Upper lobe of left lung (tissue), 6 donors: ENCODE data around the gene MAP3K6. TPM values are rescaled to one million over a fixed set of nuclear protein-coding genes. Genes with fewer than 3 reads are reported as not detected.

ENCODE experiments used
- ATAC-seq, 2 donors: fragments of 200-7000 bp; cut with Tn5 transposase; one replicate each; pipeline ENCODE4 v1.9.1; 2022; ENCODE audit warnings: mild to moderate bottlenecking in 2 of 2, moderate library complexity in 2 of 2; ENCODE audit not compliant: low FRiP score in 2 of 2
- DNase-seq, 2 donors: peaks; one replicate each; pipeline ENCODE4 v3.0.0-alpha.2; 2019 to 2020
- H3K27ac ChIP-seq, 4 donors: fragments of 200-600 bp; sonication (generic); one replicate each; pipeline ENCODE4 v1.5.1; 2016 to 2019
- H3K27me3 ChIP-seq, 4 donors: fragments of 200-600 bp; sonication (generic); one replicate each; pipeline ENCODE4 v1.5.1; 2017 to 2019
- H3K36me3 ChIP-seq, 4 donors: fragments of 200-600 bp; sonication (generic); one replicate each; pipeline ENCODE4 v1.5.1; 2016 to 2019
- H3K4me1 ChIP-seq, 4 donors: fragments of 200-600 bp; sonication (generic); one replicate each; pipeline ENCODE4 v1.5.1; 2018 to 2019
- H3K4me3 ChIP-seq, 4 donors: fragments of 200-600 bp; sonication (generic); one replicate each; pipeline ENCODE4 v1.5.1; 2017 to 2019; ENCODE audit warnings: mild to moderate bottlenecking in 2 of 4, moderate library complexity in 1 of 4
- H3K9me3 ChIP-seq, 4 donors: fragments of 200-600 bp; sonication (generic); one replicate each; pipeline ENCODE4 v1.5.1; 2018 to 2019
- CTCF ChIP-seq, 6 experiments: fragments of 450-650 bp in 4 of 6; fragments of 200-600 bp in 2 of 6; sonication (generic) in 2 of 6; IDR thresholded peaks; one replicate each; pipeline ENCODE4 v1.5.1; 2016 to 2019; ENCODE audit warnings: antibody characterized with exemption in 6 of 6
- EP300 ChIP-seq, 4 donors: sonication (generic); formaldehyde crosslinking; IDR thresholded peaks; one replicate each; pipeline ENCODE4 v1.5.1; 2017; ENCODE audit warnings: antibody characterized with exemption in 4 of 4, control low read depth in 2 of 4
- POLR2A ChIP-seq, 4 donors: fragments of 450-650 bp; IDR thresholded peaks; one replicate each; pipeline ENCODE4 v1.5.1; 2016 to 2017; ENCODE audit warnings: antibody characterized with exemption in 4 of 4, mild to moderate bottlenecking in 2 of 4
- POLR2AphosphoS5 ChIP-seq, 2 donors: sonication (generic); formaldehyde crosslinking; IDR thresholded peaks; one replicate each; pipeline ENCODE4 v1.5.1; 2017; ENCODE audit warnings: antibody characterized with exemption in 2 of 2
- WGBS, 2 donors: methylation state at CpG; one replicate each; pipeline ENCODE4 v1.1.5; 2017 to 2018; 5-methylcytosine and 5-hydroxymethylcytosine counted together
- total RNA-seq, 6 donors: library from RNA; depleted of rRNA in 4 of 6; stranded (reverse); fragments of >200 nt in 4 of 6; gene quantifications; one replicate each; pipeline versions ENCODE4 v1.1.0 to v1.2.1, GENCODE V29; 2016 to 2021
- donor health status: DM: no; HTN: no; CAD: no; lungs with moderate emphysema.
- donor health status: DM: no; HTN: yes; CAD: no; lungs with severe emphysema.

The MAP3K6 gene
- total RNA-seq, 6 donors from 2014 or later = 36.6 to 302 (median 118) TPM

- Histone ChIP-seq H3K4me1 (peaks cover 9 to 25% (median 21%) of the 10 kb centered on the region in 4 donors), H3K4me3 (no peak overlapping the region), H3K27me3 (no peaks in the 10 kb centered on the region), H3K27ac (peak overlapping the region in 2 of 4 donors; percentile 10 to 45), H3K36me3 (peaks cover 30 to 88% (median 82%) of the 10 kb centered on the region in 4 donors), H3K9me3 (no peaks in the 10 kb centered on the region)
- no peak for TF ChIP-seq POLR2AphosphoS5 (IDR thresholded peaks at IDR 0.05)
- TF ChIP-seq POLR2A (IDR thresholded peaks at IDR 0.05) = no peak
- TF ChIP-seq CTCF (IDR thresholded peaks at IDR 0.05) = no peak
- TF ChIP-seq EP300 (IDR thresholded peaks at IDR 0.05) = no peak
- WGBS, 2 donors = 90 to 92% methylated on average over 12 to 13 of the region's 13 CpGs
- no peak for ATAC-seq
- DNase-seq = no peak
Observed at GRCh38 chr1:27356277-27356618, 10.5 kb downstream of the MAP3K6 start.

GRCh38 chr1:27355683-27356082 is 11.1 kb downstream of the MAP3K6 start:
- Histone ChIP-seq H3K4me1 (peaks cover 12 to 27% (median 23%) of the 10 kb centered on the region in 4 donors), H3K27me3 (no peaks in the 10 kb centered on the region), H3K27ac (no peak overlapping the region), H3K36me3 (peaks cover 25 to 88% (median 77%) of the 10 kb centered on the region in 4 donors), H3K9me3 (no peaks in the 10 kb centered on the region), H3K4me3 (no peak overlapping the region)
- no peak for DNase-seq
- ATAC-seq = no peak
- 90 to 94% methylated on average over 5 of the region's 5 CpGs for WGBS, 2 donors
- no peak for TF ChIP-seq CTCF (IDR thresholded peaks at IDR 0.05)
- TF ChIP-seq POLR2AphosphoS5 (IDR thresholded peaks at IDR 0.05) = no peak
- TF ChIP-seq POLR2A (IDR thresholded peaks at IDR 0.05) = no peak
- no peak for TF ChIP-seq EP300 (IDR thresholded peaks at IDR 0.05)

GRCh38 chr1:27353629-27354028 is 13.1 kb downstream of the MAP3K6 start:
- H3K4me3 ChIP-seq = no peak overlapping the region
- 94 to 100% methylated on average over 3 of the region's 3 CpGs for WGBS, 2 donors
- ATAC-seq (no peak), DNase-seq (no peak)
- H3K4me1 ChIP-seq = peaks cover 30 to 43% (median 36%) of the 10 kb centered on the region in 4 donors
- H3K9me3 ChIP-seq = no peaks in the 10 kb centered on the region
- peaks cover 16 to 72% (median 58%) of the 10 kb centered on the region in 4 donors for H3K36me3 ChIP-seq
- H3K27me3 ChIP-seq = no peaks in the 10 kb centered on the region
- no peak overlapping the region for H3K27ac ChIP-seq
- TF ChIP-seq POLR2AphosphoS5 (IDR thresholded peaks at IDR 0.05) (no peak), POLR2A (IDR thresholded peaks at IDR 0.05) (no peak), EP300 (IDR thresholded peaks at IDR 0.05) (no peak), CTCF (IDR thresholded peaks at IDR 0.05) (no peak)

GRCh38 chr1:27353166-27353565 is 13.6 kb downstream of the MAP3K6 start:
- ATAC-seq (no peak), DNase-seq (peak in 1 of 2 donors; percentile 79)
- H3K4me3 ChIP-seq = no peak overlapping the region
- no peaks in the 10 kb centered on the region for H3K9me3 ChIP-seq
- H3K27ac ChIP-seq = no peak overlapping the region
- WGBS, 2 donors = 92 to 94% methylated on average over 7 to 9 of the region's 13 CpGs
- TF ChIP-seq POLR2A (IDR thresholded peaks at IDR 0.05) = no peak
- TF ChIP-seq POLR2AphosphoS5 (IDR thresholded peaks at IDR 0.05) = no peak
- TF ChIP-seq CTCF (IDR thresholded peaks at IDR 0.05) = no peak
- TF ChIP-seq EP300 (IDR thresholded peaks at IDR 0.05) = no peak
- H3K27me3 ChIP-seq = no peaks in the 10 kb centered on the region
- peaks cover 31 to 44% (median 37%) of the 10 kb centered on the region in 4 donors for H3K4me1 ChIP-seq
- H3K36me3 ChIP-seq = peaks cover 16 to 67% (median 53%) of the 10 kb centered on the region in 4 donors

- DNase-seq (no peak), ATAC-seq (no peak)
- peak overlapping the region in 1 of 4 donors; percentile 2 for H3K4me3 ChIP-seq
- TF ChIP-seq POLR2AphosphoS5 (IDR thresholded peaks at IDR 0.05) (no peak), POLR2A (IDR thresholded peaks at IDR 0.05) (no peak), CTCF (IDR thresholded peaks at IDR 0.05) (no peak), EP300 (IDR thresholded peaks at IDR 0.05) (no peak)
- peaks cover 9 to 52% (median 38%) of the 10 kb centered on the region in 4 donors for H3K36me3 ChIP-seq
- H3K9me3 ChIP-seq = no peaks in the 10 kb centered on the region
- H3K27me3 ChIP-seq = no peaks in the 10 kb centered on the region
- 78 to 100% methylated on average over 3 to 8 of the region's 8 CpGs for WGBS, 2 donors
- peak overlapping the region in 1 of 4 donors; percentile 21 for H3K27ac ChIP-seq
- peaks cover 19 to 33% (median 30%) of the 10 kb centered on the region in 4 donors for H3K4me1 ChIP-seq
Observed at GRCh38 chr1:27351541-27352107, 15.1 kb downstream of the MAP3K6 start.
